ENCODE data around the gene SIRPB2.

The SIRPB2 gene

GRCh38 chr20:1435337-1435699, 55.9 kb downstream of the SIRPB2 start:
- no peak for TF ChIP-seq NFRKB (IDR thresholded peaks at IDR 0.05)
- TF ChIP-seq L3MBTL2 (conservative IDR thresholded peaks at IDR 0.05), result no peak
- no peak for TF ChIP-seq SUZ12 (IDR thresholded peaks at IDR 0.05)
- no peak for TF ChIP-seq ZNF384 (IDR thresholded peaks at IDR 0.05)
- TF ChIP-seq LEF1 (IDR thresholded peaks at IDR 0.05; ENCODE audit: borderline replicate concordance), result no peak
- TF ChIP-seq BHLHE40 (IDR thresholded peaks at IDR 0.05; ENCODE audit: borderline replicate concordance), result no peak
- no peak for TF ChIP-seq FOXM1 (IDR thresholded peaks at IDR 0.05; ENCODE audit: borderline replicate concordance)
- TF ChIP-seq, protein P1, sequence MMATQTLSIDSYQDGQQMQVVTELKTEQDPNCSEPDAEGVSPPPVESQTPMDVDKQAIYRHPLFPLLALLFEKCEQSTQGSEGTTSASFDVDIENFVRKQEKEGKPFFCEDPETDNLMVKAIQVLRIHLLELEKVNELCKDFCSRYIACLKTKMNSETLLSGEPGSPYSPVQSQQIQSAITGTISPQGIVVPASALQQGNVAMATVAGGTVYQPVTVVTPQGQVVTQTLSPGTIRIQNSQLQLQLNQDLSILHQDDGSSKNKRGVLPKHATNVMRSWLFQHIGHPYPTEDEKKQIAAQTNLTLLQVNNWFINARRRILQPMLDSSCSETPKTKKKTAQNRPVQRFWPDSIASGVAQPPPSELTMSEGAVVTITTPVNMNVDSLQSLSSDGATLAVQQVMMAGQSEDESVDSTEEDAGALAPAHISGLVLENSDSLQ (IDR thresholded peaks at IDR 0.05), result no peak
- no peak for TF ChIP-seq SP1 (IDR thresholded peaks at IDR 0.05)
- no peak for TF ChIP-seq TARDBP (IDR thresholded peaks at IDR 0.05)
- no peak for TF ChIP-seq HDGF (IDR thresholded peaks at IDR 0.05; ENCODE audit: borderline replicate concordance)
- TF ChIP-seq ARNT (IDR thresholded peaks at IDR 0.05), result no peak
- no peak for TF ChIP-seq ELF4 (IDR thresholded peaks at IDR 0.05)
- TF ChIP-seq CTBP1 (IDR thresholded peaks at IDR 0.05; ENCODE audit: borderline replicate concordance), result no peak
- no peak for TF ChIP-seq FOXK2 (IDR thresholded peaks at IDR 0.05)
- no peak for TF ChIP-seq FOXA1 (IDR thresholded peaks at IDR 0.05)
- DNase-seq (ENCODE audit: extremely low spot score), result no peak
- CTCF ChIA-PET, result interaction anchor here (0.6 kb wide), 1 partner anchor 37 kb away, joined by 4 read pairs; no protein-coding TSS in a partner anchor
- POLR2A ChIA-PET, result no interaction called here

- ChIA-PET CTCF (interaction anchor here (0.6 kb wide), 1 partner anchor 36 kb away, joined by 4 read pairs; no protein-coding TSS in a partner anchor), POLR2A (no interaction called here)
- no peak for TF ChIP-seq ZNF384 (IDR thresholded peaks at IDR 0.05)
- DNase-seq (ENCODE audit: extremely low spot score), result no peak
Observed at GRCh38 chr20:1434571-1435336, 56.5 kb downstream of the SIRPB2 start.

DNA sequence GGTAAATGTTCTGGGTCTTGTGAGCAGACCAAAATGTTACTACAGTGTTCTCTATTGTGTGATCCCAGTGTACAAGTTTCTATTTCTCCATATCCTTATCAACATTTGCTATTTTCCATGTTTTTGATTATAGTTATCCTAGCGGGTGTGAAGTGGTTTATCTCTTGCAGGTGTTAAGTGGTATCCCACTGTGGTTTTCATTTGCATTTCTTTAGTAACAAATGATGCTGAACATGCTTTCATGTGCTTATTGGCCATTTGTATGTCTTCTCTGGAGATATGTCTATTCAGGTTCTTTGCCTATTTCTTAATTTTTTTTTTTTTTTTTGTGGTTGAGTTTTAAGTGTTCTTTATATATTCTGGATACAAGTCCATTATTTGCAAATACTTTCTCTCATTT, 60.1 kb downstream of the SIRPB2 start:
- DNase-seq (ENCODE audit: extremely low spot score), result no peak
- TF ChIP-seq FOXK2 (IDR thresholded peaks at IDR 0.05), result no peak
- no peak for TF ChIP-seq NFRKB (IDR thresholded peaks at IDR 0.05)
- no peak for TF ChIP-seq L3MBTL2 (conservative IDR thresholded peaks at IDR 0.05)
- TF ChIP-seq ARNT (IDR thresholded peaks at IDR 0.05), result no peak
- TF ChIP-seq SP1 (IDR thresholded peaks at IDR 0.05), result no peak
- no peak for TF ChIP-seq FOXA1 (IDR thresholded peaks at IDR 0.05)
- no peak for TF ChIP-seq LEF1 (IDR thresholded peaks at IDR 0.05; ENCODE audit: borderline replicate concordance)
- no peak for TF ChIP-seq ELF4 (IDR thresholded peaks at IDR 0.05)
- no peak for TF ChIP-seq HDGF (IDR thresholded peaks at IDR 0.05; ENCODE audit: borderline replicate concordance)
- no peak for TF ChIP-seq FOXM1 (IDR thresholded peaks at IDR 0.05; ENCODE audit: borderline replicate concordance)
- TF ChIP-seq ZNF384 (IDR thresholded peaks at IDR 0.05), result no peak
- no peak for TF ChIP-seq CTBP1 (IDR thresholded peaks at IDR 0.05; ENCODE audit: borderline replicate concordance)
- no peak for TF ChIP-seq TARDBP (IDR thresholded peaks at IDR 0.05)
- ChIA-PET POLR2A (no interaction called here), CTCF (no interaction called here)

DNA sequence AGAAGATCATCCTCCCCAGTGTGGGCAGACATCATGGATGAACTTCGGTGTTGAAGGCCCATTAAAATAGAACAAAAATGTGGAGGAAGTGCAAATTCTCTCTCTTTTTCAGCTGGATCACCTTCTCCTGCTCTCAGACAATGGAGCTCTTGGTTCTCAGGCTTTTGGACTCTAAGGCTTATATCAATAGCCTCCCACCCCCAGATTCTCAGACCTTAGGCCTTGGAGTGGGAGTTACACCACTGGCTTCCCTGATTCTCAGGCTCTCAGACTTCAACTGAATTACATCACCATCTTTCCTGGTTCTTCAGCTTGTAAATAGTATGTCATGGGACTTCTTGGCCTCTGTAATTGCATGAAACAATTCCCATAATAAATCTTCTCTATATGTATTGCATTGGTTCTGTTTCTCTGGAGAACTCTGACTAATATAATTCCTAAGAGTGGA, 61.2 kb downstream of the SIRPB2 start:
- CTCF ChIA-PET, result no interaction called here
- POLR2A ChIA-PET, result no interaction called here
- TF ChIP-seq ARNT (IDR thresholded peaks at IDR 0.05) (no peak), NFRKB (IDR thresholded peaks at IDR 0.05) (no peak), CTBP1 (IDR thresholded peaks at IDR 0.05; ENCODE audit: borderline replicate concordance) (no peak), FOXA1 (IDR thresholded peaks at IDR 0.05) (no peak), HDGF (IDR thresholded peaks at IDR 0.05; ENCODE audit: borderline replicate concordance) (no peak), ZNF384 (IDR thresholded peaks at IDR 0.05) (no peak), L3MBTL2 (conservative IDR thresholded peaks at IDR 0.05) (no peak)
- no peak for DNase-seq (ENCODE audit: extremely low spot score)

DNA sequence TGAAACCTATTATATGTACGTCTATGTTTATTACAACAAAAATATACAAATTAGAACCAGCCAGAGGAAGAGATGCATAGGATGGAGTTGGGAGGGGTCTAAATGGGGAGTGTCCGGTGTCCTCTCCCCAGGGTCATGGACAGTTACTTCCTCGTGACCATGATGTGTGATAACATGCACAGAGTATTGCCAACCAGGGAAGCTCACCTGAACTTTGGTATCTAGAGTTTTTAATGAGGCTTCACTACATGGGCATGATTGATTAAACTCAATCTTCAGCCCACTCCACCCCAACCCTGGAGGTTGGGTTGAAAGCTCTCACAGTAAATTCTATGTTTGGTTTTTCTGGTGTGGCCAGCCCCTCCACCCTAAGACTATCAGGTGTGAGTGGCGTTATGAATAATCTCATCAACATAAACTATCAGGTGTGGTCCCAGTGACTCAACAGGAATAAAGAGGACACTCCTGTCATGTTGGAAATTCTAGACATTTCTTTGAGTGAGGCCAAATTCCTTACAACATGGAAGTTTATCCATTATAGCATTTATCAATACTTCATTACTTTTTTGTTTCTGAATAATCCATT, 62.0 kb downstream of the SIRPB2 start:
- DNase-seq (ENCODE audit: extremely low spot score), result no peak
- POLR2A ChIA-PET, result no interaction called here
- CTCF ChIA-PET, result no interaction called here
- no peak for TF ChIP-seq BHLHE40 (IDR thresholded peaks at IDR 0.05; ENCODE audit: borderline replicate concordance)
- no peak for TF ChIP-seq FOXA1 (IDR thresholded peaks at IDR 0.05)

DNA sequence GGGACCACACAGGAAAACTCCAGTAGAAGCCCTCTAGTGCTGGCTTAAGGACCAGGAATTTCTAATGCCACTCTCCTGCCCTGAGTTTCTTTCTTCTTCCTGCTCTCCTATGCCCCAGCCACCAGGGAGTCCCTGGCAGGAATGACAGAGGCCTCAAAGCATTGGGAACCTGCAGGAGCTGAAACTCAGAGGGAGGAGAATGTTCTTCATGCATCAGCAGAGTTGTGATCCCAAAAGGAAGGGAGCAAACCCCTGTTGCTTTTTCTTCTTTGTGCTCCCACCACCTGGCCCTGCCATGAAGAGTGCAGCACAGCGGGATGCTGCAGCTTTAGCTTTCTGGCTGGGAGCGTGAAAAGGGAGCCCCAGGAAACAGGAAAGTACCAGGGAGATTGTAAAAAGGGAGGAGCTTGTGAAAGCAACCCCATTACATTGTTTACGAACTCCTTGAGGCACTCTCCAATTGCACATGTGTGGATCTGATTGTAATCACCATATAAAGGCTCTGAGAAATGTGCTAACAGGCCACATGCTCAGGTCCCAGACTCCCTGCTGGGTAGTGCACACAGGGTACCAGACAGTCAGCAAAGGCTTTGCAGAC, 63.7 kb downstream of the SIRPB2 start:
- ChIA-PET POLR2A (no interaction called here), CTCF (interaction anchor here (1.0 kb wide), 1 partner anchor 10 kb away, joined by 5 read pairs; no protein-coding TSS in a partner anchor)

More for the DNA sequence above, 63.7 kb downstream of the SIRPB2 start:
- no peak for DNase-seq (ENCODE audit: extremely low spot score)
- TF ChIP-seq FOXA1 (IDR thresholded peaks at IDR 0.05), result no peak
- TF ChIP-seq BHLHE40 (IDR thresholded peaks at IDR 0.05; ENCODE audit: borderline replicate concordance), result no peak
- TF ChIP-seq, protein P1 (IDR thresholded peaks at IDR 0.05), result no peak
- no peak for TF ChIP-seq ZNF384 (IDR thresholded peaks at IDR 0.05)
- no peak for TF ChIP-seq NFRKB (IDR thresholded peaks at IDR 0.05)
- TF ChIP-seq L3MBTL2 (conservative IDR thresholded peaks at IDR 0.05), result no peak
- TF ChIP-seq FOXM1 (IDR thresholded peaks at IDR 0.05; ENCODE audit: borderline replicate concordance), result no peak
- no peak for TF ChIP-seq HDGF (IDR thresholded peaks at IDR 0.05; ENCODE audit: borderline replicate concordance)
- no peak for TF ChIP-seq TARDBP (IDR thresholded peaks at IDR 0.05)
- TF ChIP-seq ARNT (IDR thresholded peaks at IDR 0.05), result no peak
- no peak for TF ChIP-seq SUZ12 (IDR thresholded peaks at IDR 0.05)
- TF ChIP-seq SP1 (IDR thresholded peaks at IDR 0.05), result no peak
- no peak for TF ChIP-seq ELF4 (IDR thresholded peaks at IDR 0.05)
- TF ChIP-seq LEF1 (IDR thresholded peaks at IDR 0.05; ENCODE audit: borderline replicate concordance), result no peak
